GM10248 (cell line): ENCODE results near the gene KIFC3.
A peak's percentile ranks its signal among the peaks of the same experiment; 100 is the strongest.

Experiments
- CTCF ChIA-PET: fragments of 300-600 bp; sonication (Branson Sonifier 250); formaldehyde crosslinking; extraction: SDS; loops from one replicate; lab custom pipeline; 2021; ENCODE audit warnings: antibody characterized with exemption; lab: Yijun Ruan, JAX
- POLR2A ChIA-PET: fragments of 350-650 bp; sonication (Branson Sonifier 250); formaldehyde crosslinking; extraction: SDS; loops from one replicate; lab custom pipeline; 2020; ENCODE audit warnings: antibody characterized with exemption; lab: Yijun Ruan, JAX
- DNase-seq: peaks from one replicate; pipeline ENCODE4 v3.0.0; 2012; ENCODE audit errors: extremely low spot score
- TF ChIP-seq, protein P1 (sequence below): IDR thresholded peaks from 2 replicates; pipeline ENCODE4 v1.5.1; 2012; ENCODE audit warnings: mild to moderate bottlenecking, low read depth; ENCODE audit errors: extremely low read depth, missing control alignments, control extremely low read depth

Gene KIFC3

GRCh38 chr16:57736419-57737351 is 65.6 kb downstream of the KIFC3 start:
- DNase-seq, result no peak
- POLR2A ChIA-PET, result interaction anchor here (0.6 kb wide), 1 partner anchor 1206 kb away, joined by 3 read pairs; no protein-coding TSS in a partner anchor
- TF ChIP-seq, protein P1, sequence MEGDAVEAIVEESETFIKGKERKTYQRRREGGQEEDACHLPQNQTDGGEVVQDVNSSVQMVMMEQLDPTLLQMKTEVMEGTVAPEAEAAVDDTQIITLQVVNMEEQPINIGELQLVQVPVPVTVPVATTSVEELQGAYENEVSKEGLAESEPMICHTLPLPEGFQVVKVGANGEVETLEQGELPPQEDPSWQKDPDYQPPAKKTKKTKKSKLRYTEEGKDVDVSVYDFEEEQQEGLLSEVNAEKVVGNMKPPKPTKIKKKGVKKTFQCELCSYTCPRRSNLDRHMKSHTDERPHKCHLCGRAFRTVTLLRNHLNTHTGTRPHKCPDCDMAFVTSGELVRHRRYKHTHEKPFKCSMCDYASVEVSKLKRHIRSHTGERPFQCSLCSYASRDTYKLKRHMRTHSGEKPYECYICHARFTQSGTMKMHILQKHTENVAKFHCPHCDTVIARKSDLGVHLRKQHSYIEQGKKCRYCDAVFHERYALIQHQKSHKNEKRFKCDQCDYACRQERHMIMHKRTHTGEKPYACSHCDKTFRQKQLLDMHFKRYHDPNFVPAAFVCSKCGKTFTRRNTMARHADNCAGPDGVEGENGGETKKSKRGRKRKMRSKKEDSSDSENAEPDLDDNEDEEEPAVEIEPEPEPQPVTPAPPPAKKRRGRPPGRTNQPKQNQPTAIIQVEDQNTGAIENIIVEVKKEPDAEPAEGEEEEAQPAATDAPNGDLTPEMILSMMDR, result peak; percentile 35

GRCh38 chr16:57735755-57736418 is 66.4 kb downstream of the KIFC3 start, which contains the start of gene KATNB1:
Gene KATNB1 (plus strand): TSS chr16:57735770. CDS start chr16:57737244, 1,474 bp downstream.
- TF ChIP-seq, protein P1, result no peak
- no peak for DNase-seq
- CTCF ChIA-PET, result interaction anchor here (0.7 to 2.7 kb wide), 9 partner anchors 12 to 264 kb away, joined by 3 to 21 read pairs (median 4); no protein-coding TSS in a partner anchor
- POLR2A ChIA-PET, result interaction anchor here (0.6 to 0.8 kb wide), 2 partner anchors 394 to 1205 kb away, joined by 3 read pairs; partner anchors contain the start of gene CFAP20

More at GRCh38 chr16:57736419-57737351, 65.6 kb downstream of the KIFC3 start:
- CTCF ChIA-PET, result interaction anchor here (0.9 to 2.7 kb wide), 7 partner anchors 11 to 263 kb away, joined by 3 to 21 read pairs (median 3); no protein-coding TSS in a partner anchor

- ChIA-PET POLR2A (interaction anchor here (0.8 kb wide), 1 partner anchor 394 kb away, joined by 3 read pairs; the partner anchor contains the start of gene CFAP20), CTCF (interaction anchor here (0.7 to 2.7 kb wide), 7 partner anchors 22 to 265 kb away, joined by 3 to 21 read pairs (median 4); no protein-coding TSS in a partner anchor)
- TF ChIP-seq, protein P1, result no peak
- peak; percentile 99 for DNase-seq
These were observed 67.2 kb downstream of the KIFC3 start for GRCh38 chr16:57734925-57735754.

DNA sequence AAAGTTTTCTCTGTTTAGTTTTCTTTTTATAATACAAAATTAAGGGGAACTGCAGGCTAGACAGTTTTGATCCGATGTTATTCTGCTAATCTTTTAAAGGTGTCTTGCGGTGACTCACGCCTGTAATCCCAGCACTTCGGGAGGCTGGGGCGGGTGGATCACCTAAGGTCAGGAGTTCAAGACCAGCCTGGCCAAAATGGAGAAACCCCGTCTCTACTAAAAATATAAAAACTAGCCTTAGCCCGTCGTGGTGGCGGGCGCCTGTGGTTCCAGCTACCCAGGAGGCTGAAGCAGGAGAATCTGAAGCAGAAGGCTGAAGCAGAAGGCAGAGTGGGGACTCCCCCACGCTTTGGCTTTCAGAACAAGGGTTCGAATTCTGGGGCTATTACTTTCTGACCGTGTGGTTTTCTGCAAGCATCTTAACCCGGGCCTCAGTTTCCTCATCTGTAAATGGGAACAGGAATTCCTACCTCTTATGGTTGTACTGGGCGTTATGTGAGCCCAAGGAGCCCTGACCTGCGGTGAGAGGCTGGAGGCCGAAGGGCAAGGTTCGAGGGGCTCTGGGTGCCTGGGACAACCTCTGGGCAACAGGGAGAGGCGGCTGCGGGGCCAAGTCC is 67.9 kb downstream of the KIFC3 start:
- no peak for DNase-seq
- TF ChIP-seq, protein P1, result no peak
- POLR2A ChIA-PET, result no interaction called here
- CTCF ChIA-PET, result interaction anchor here (1.3 to 2.7 kb wide), 4 partner anchors 23 to 158 kb away, joined by 4 to 21 read pairs (median 13); no protein-coding TSS in a partner anchor

GRCh38 chr16:57732714-57733113 is 69.6 kb downstream of the KIFC3 start:
- TF ChIP-seq, protein P1, result no peak
- no peak for DNase-seq
- CTCF ChIA-PET, result interaction anchor here (2.0 kb wide), 1 partner anchor 157 kb away, joined by 5 read pairs; no protein-coding TSS in a partner anchor
- POLR2A ChIA-PET, result no interaction called here
